IMR-90 (cell line): ENCODE results near the gene HOXC6. TPM values are rescaled to one million over a fixed set of nuclear protein-coding genes. Genes with fewer than 3 reads are reported as not detected.

ENCODE experiments used
- ATAC-seq: fragments of 200-7000 bp; cut with Tn5 transposase; 2 replicates; pipeline ENCODE4 v1.9.1; 2020; ENCODE audit warnings: low read depth, mild to moderate bottlenecking, moderate library complexity
- BruUV-seq: library from RNA; stranded (reverse); fragments of 400-500 nt; replicated peaks from 2 replicates; lab custom pipeline; 2021; lab: Mats Ljungman, UMichigan
- CTCF ChIA-PET: fragments of 300-600 bp; formaldehyde crosslinking; extraction: SDS; loops from one replicate; lab custom pipeline; 2021; ENCODE audit warnings: antibody characterized with exemption; lab: Yijun Ruan, JAX
- POLR2A ChIA-PET: fragments of 300-600 bp; sonication (Branson Sonifier 250); formaldehyde crosslinking; loops from one replicate; lab custom pipeline; 2022; ENCODE audit warnings: antibody characterized with exemption; ENCODE audit not compliant: unreplicated experiment; lab: Charles Lee
- DNase-seq: peaks from one replicate; pipeline ENCODE4 v3.0.0; 2013
- H2AFZ ChIP-seq: replicated peaks from 2 replicates; pipeline ENCODE3; 2013; ENCODE audit warnings: low read length, mild to moderate bottlenecking; ENCODE audit not compliant: poor library complexity
- H2AK5ac ChIP-seq: 2 replicates; pipeline ENCODE4 v1.6.1; 2013; ENCODE audit warnings: low read depth, low read length, inconsistent platforms
- H2AK9ac ChIP-seq: replicated peaks from 2 replicates; pipeline ENCODE3; 2013; ENCODE audit warnings: mild to moderate bottlenecking, low read depth, low read length, moderate library complexity; ENCODE audit not compliant: poor library complexity
- H2BK120ac ChIP-seq: 2 replicates; pipeline ENCODE4 v1.6.1; 2013; ENCODE audit warnings: low read depth, low read length, inconsistent platforms
- H2BK15ac ChIP-seq: 3 replicates; pipeline ENCODE4 v1.6.1; 2013; ENCODE audit warnings: low read depth, low read length, inconsistent platforms
- H2BK20ac ChIP-seq: 2 replicates; pipeline ENCODE4 v1.6.1; 2013; ENCODE audit warnings: low read depth, mild to moderate bottlenecking, inconsistent platforms, low read length, moderate library complexity
- H2BK5ac ChIP-seq: 2 replicates; pipeline ENCODE4 v1.6.1; 2013; ENCODE audit warnings: mild to moderate bottlenecking, low read depth, low read length, inconsistent platforms; ENCODE audit not compliant: poor library complexity, severe bottlenecking
- H3K14ac ChIP-seq: replicated peaks from 2 replicates; pipeline ENCODE4 v1.6.1; 2013; ENCODE audit warnings: low read depth, low read length, inconsistent platforms
- H3K18ac ChIP-seq: 2 replicates; pipeline ENCODE4 v1.6.1; 2013; ENCODE audit warnings: low read depth, low read length, control low read depth
- H3K23ac ChIP-seq: 2 replicates; pipeline ENCODE4 v1.6.1; 2013; ENCODE audit warnings: low read depth, low read length, inconsistent platforms
- H3K27ac ChIP-seq: 2 replicates; pipeline ENCODE4 v1.5.1; 2013; ENCODE audit warnings: mild to moderate bottlenecking, control low read depth, low read length; ENCODE audit not compliant: insufficient read depth
- H3K27me3 ChIP-seq: 2 replicates; pipeline ENCODE4 v1.6.1; 2013; ENCODE audit warnings: low read length; ENCODE audit not compliant: control insufficient read depth, insufficient read depth
- H3K36me3 ChIP-seq: 2 replicates; pipeline ENCODE4 v1.6.1; 2013; ENCODE audit warnings: low read length, mixed read lengths; ENCODE audit not compliant: control insufficient read depth, insufficient read depth
- H3K4ac ChIP-seq: 2 replicates; pipeline ENCODE4 v1.6.1; 2013; ENCODE audit warnings: low read depth, low read length, inconsistent platforms
- H3K4me1 ChIP-seq: 2 replicates; pipeline ENCODE4 v1.6.1; 2013; ENCODE audit warnings: low read length, mixed read lengths; ENCODE audit not compliant: control insufficient read depth, insufficient read depth
- H3K4me2 ChIP-seq: 2 replicates; pipeline ENCODE4 v1.6.1; 2013; ENCODE audit warnings: low read depth, mild to moderate bottlenecking, control low read depth, low read length, moderate library complexity
- H3K4me3 ChIP-seq: 2 replicates; pipeline ENCODE4 v1.5.1; 2013; ENCODE audit warnings: low read depth, mild to moderate bottlenecking, control low read depth, low read length, moderate library complexity; ENCODE audit not compliant: insufficient read depth
- H3K56ac ChIP-seq: 2 replicates; pipeline ENCODE4 v1.6.1; 2013; ENCODE audit warnings: low read length, inconsistent platforms; ENCODE audit not compliant: insufficient read depth; ENCODE audit errors: extremely low read depth
- H3K79me1 ChIP-seq, 2 experiments: 2 replicates each; pipeline ENCODE4 v1.6.1; 2013; ENCODE audit warnings: low read length in 2 of 2, inconsistent platforms in 1 of 2, low read depth in 1 of 2
- H3K9ac ChIP-seq: 2 replicates; pipeline ENCODE4 v1.6.1; 2013; ENCODE audit warnings: low read depth, low read length, control low read depth
- H3K9me1 ChIP-seq: 2 replicates; pipeline ENCODE4 v1.6.1; 2013; ENCODE audit warnings: low read length, inconsistent platforms; ENCODE audit not compliant: insufficient read depth
- H3K9me3 ChIP-seq: 2 replicates; pipeline ENCODE4 v1.6.1; 2013; ENCODE audit warnings: low read length; ENCODE audit not compliant: control insufficient read depth, insufficient read depth
- H4K20me1 ChIP-seq: 2 replicates; pipeline ENCODE4 v1.6.1; 2013; ENCODE audit warnings: low read length, inconsistent platforms; ENCODE audit not compliant: insufficient read depth
- H4K5ac ChIP-seq: 2 replicates; pipeline ENCODE4 v1.6.1; 2013; ENCODE audit warnings: mild to moderate bottlenecking, low read depth, low read length, control low read depth
- H4K8ac ChIP-seq, 2 experiments: 2 replicates each; pipeline ENCODE4 v1.6.1; 2013; ENCODE audit warnings: low read depth in 2 of 2, low read length in 2 of 2, control low read depth in 1 of 2, inconsistent platforms in 1 of 2
- H4K91ac ChIP-seq: 2 replicates; pipeline ENCODE4 v1.6.1; 2013; ENCODE audit warnings: low read depth, low read length, inconsistent platforms; ENCODE audit not compliant: insufficient read depth
- BHLHE40 ChIP-seq: fragments of 150-350 bp; IDR thresholded peaks from 2 replicates; pipeline ENCODE4 v1.6.1; 2016; ENCODE audit warnings: mild to moderate bottlenecking, low read depth, low read length
- POLR2A ChIP-seq: IDR thresholded peaks from 2 replicates; pipeline ENCODE4 v1.6.1; 2012; ENCODE audit warnings: mild to moderate bottlenecking, low read depth, low read length
- RAD21 ChIP-seq: IDR thresholded peaks from 2 replicates; pipeline ENCODE4 v1.6.1; 2012; ENCODE audit warnings: low read length, improper control_type of control experiment
- RFX5 ChIP-seq: IDR thresholded peaks from 2 replicates; pipeline ENCODE4 v1.8.0; 2012; ENCODE audit warnings: low read depth, mild to moderate bottlenecking, low read length, moderate library complexity
- SMC3 ChIP-seq: fragments of 150-350 bp; IDR thresholded peaks from 2 replicates; pipeline ENCODE4 v1.6.1; 2016; ENCODE audit warnings: low read depth, mild to moderate bottlenecking, antibody characterized with exemption, low read length, moderate library complexity
- WGBS, 2 experiments: methylation state at CpG; one replicate each; pipeline versions ENCODE4 v1.1.5 to v1.1.7; 2013; ENCODE audit warnings: missing lambda C conversion rate in 2 of 2; ENCODE audit not compliant: insufficient read length in 1 of 2; ENCODE audit errors: extremely low coverage in 2 of 2; 5-methylcytosine and 5-hydroxymethylcytosine counted together
- dilution Hi-C: fragments of 300-500 bp; cut with HindIII; formaldehyde crosslinking; loops from one replicate; pipeline ENCODE4 v1.14.3; 2018; ENCODE audit warnings: low sequenced_read_pairs; ENCODE audit not compliant: unreplicated experiment
- in situ Hi-C: fragments of 300-500 bp; cut with MboI; formaldehyde crosslinking; loops from 3 replicates; pipeline ENCODE4 v1.14.3; 2019; ENCODE audit warnings: low sequenced_read_pairs, inconsistent platforms, mixed read lengths
- intact Hi-C: fragments of 100-400 bp; cut with micrococcal nuclease; formaldehyde crosslinking; loops from 2 replicates; pipeline ENCODE4 v1.10.0; 2022
- polyA plus RNA-seq, 3 experiments: library from polyadenylated mRNA; depleted of rRNA; stranded (reverse); fragments of >200 nt; gene quantifications; 2 replicates each; pipeline ENCODE4 v1.2.3, GENCODE V29; 2012; ENCODE audit warnings: low replicate concordance in 1 of 3
- total RNA-seq: library from RNA; depleted of rRNA; stranded (reverse); fragments of >200 nt; gene quantifications from 2 replicates; pipeline ENCODE4 v1.2.3, GENCODE V29; 2012
- TF ChIP-seq, protein P1 (sequence below): fragments of 150-350 bp; IDR thresholded peaks from 2 replicates; pipeline ENCODE4 v1.6.1; 2017; ENCODE audit warnings: mild to moderate bottlenecking, antibody characterized with exemption, low read length, low read depth

Gene HOXC6
- total and polyA plus RNA-seq, 2 of the 4 experiments (the other 2 are of a cell fraction): 1.1 TPM; not detected in 1

DNA sequence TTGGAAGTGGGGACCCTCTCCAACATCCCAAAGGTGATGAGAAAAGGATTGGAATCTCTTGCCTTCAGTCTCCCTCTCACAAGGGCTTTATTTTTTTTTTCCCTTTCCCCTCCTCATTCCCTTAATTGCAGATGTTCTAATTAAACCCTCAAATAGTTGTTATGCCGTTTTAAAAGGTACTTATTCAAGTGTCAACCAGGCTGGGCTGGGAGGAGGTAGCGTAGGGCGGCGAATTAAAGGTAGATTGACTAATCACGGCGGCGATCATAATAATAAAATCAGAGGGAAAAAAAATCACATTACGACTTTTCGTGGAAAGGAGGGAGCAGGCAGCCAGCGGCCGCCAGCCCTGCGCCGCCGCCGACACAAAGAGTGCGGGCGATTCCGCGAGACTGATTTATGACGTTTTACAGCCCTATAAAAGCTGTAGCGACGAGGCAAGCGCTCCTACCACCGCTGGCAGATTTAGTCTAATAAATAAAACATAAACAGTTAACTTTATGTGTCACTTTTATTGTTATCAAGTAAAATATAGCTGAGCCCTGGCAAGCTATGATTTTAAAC lies 23.7 kb downstream of the HOXC6 start:
- Histone ChIP-seq H3K14ac (no peak overlapping the region), H4K5ac (no peak overlapping the region), H2BK5ac (no peak overlapping the region), H3K9me3 (no peaks in the 10 kb centered on the region), H3K56ac (no peak overlapping the region), H2AFZ (no peak overlapping the region), H3K36me3 (no peaks in the 10 kb centered on the region), H2BK20ac (no peak overlapping the region), H3K4me3 (no peak overlapping the region), H3K4me1 (no peaks in the 10 kb centered on the region), H3K27ac (no peak overlapping the region), H2BK15ac (no peak overlapping the region), H3K9ac (no peak overlapping the region), H3K4ac (no peak overlapping the region), H3K23ac (no peak overlapping the region), H4K91ac (no peak overlapping the region), H2BK120ac (no peak overlapping the region), H3K18ac (no peak overlapping the region), H4K20me1 (no peaks in the 10 kb centered on the region), H3K4me2 (no peak overlapping the region), H2AK5ac (no peak overlapping the region), H3K27me3 (peaks cover 77% of the 10 kb centered on the region), H4K8ac (no peak overlapping the region), H3K79me1 (no peaks in the 10 kb centered on the region), H2AK9ac (no peak overlapping the region), H3K9me1 (no peaks in the 10 kb centered on the region)
- no peak for ATAC-seq
- intact Hi-C loops (no loop called here), in situ Hi-C loops (no loop called here), dilution Hi-C loops (no loop called here)
- DNase-seq: no peak
- TF ChIP-seq RAD21: no peak
- TF ChIP-seq SMC3: no peak
- TF ChIP-seq, protein P1, sequence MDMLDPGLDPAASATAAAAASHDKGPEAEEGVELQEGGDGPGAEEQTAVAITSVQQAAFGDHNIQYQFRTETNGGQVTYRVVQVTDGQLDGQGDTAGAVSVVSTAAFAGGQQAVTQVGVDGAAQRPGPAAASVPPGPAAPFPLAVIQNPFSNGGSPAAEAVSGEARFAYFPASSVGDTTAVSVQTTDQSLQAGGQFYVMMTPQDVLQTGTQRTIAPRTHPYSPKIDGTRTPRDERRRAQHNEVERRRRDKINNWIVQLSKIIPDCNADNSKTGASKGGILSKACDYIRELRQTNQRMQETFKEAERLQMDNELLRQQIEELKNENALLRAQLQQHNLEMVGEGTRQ: no peak
- TF ChIP-seq BHLHE40: no peak
- TF ChIP-seq POLR2A: no peak
- no peak for TF ChIP-seq RFX5
- POLR2A ChIA-PET: no interaction called here
- BruUV-seq: no TSS peak
- CTCF ChIA-PET: no interaction called here
- no CpG with 5 or more reads among the region's 24 CpGs for WGBS, 2 experiments
